HepG2 (cell line): ENCODE data around the gene AXIN1. TPM values are rescaled to one million over a fixed set of nuclear protein-coding genes. Genes with fewer than 3 reads are reported as not detected.

ENCODE experiments used
- ATAC-seq: fragments of 200-7000 bp; cut with Tn5 transposase; 3 replicates; pipeline ENCODE4 v1.9.1; 2020; ENCODE audit warnings: mild to moderate bottlenecking, moderate library complexity
- BruUV-seq: library from RNA; stranded (reverse); fragments of 400-500 nt; replicated peaks from 2 replicates; lab custom pipeline; 2021; lab: Mats Ljungman, UMichigan
- CTCF ChIA-PET: fragments of 300-600 bp; formaldehyde crosslinking; extraction: SDS; loops from one replicate; lab custom pipeline; 2021; ENCODE audit warnings: low total read pairs, inconsistent platforms, low intra/inter-chr PET ratio; lab: Yijun Ruan, JAX
- POLR2A ChIA-PET: fragments of 350-600 bp; sonication (Branson Sonifier 250); formaldehyde crosslinking; loops from one replicate; lab custom pipeline; 2020; ENCODE audit warnings: antibody characterized with exemption, inconsistent platforms; lab: Yijun Ruan, JAX
- DNase-seq: peaks from one replicate; pipeline ENCODE4 v3.0.0-alpha.2; 2015; ENCODE audit warnings: low spot score
- FAIRE-seq: peaks from 3 replicates; lab custom pipeline; 2011; peaks lifted over from hg19 to GRCh38; lab: Jason Lieb, UNC
- H2AFZ ChIP-seq: one replicate; pipeline ENCODE4 v1.6.1; 2011; ENCODE audit warnings: low read length, inconsistent platforms
- H3K27ac ChIP-seq: fragments of 300-600 bp; 3 replicates; pipeline ENCODE4 v1.8.0; 2011; ENCODE audit warnings: mixed run types, mild to moderate bottlenecking, mixed read lengths, low read length, inconsistent platforms; ENCODE audit not compliant: insufficient read depth; ENCODE audit errors: extremely low read length
- H3K27me3 ChIP-seq, 2 experiments: fragments of 200-600 bp in 1 of 2; 2 replicates in 1 of 2; 3 replicates in 1 of 2; pipeline versions ENCODE4 v1.6.0 to v1.8.0; 2011; ENCODE audit warnings: low read length in 2 of 2, mild to moderate bottlenecking in 2 of 2, moderate library complexity in 2 of 2, inconsistent platforms in 1 of 2; ENCODE audit not compliant: insufficient read depth in 2 of 2, control insufficient read depth in 1 of 2
- H3K36me3 ChIP-seq, 2 experiments: fragments of 200-600 bp in 1 of 2; replicated peaks in 1 of 2; 2 replicates in 1 of 2; 3 replicates in 1 of 2; pipeline versions ENCODE4 v1.5.1 to v1.8.0; 2011; ENCODE audit warnings: low read length in 2 of 2, inconsistent platforms in 1 of 2; ENCODE audit not compliant: insufficient read depth in 2 of 2, control insufficient read depth in 1 of 2
- H3K4me1 ChIP-seq: 2 replicates; pipeline ENCODE4 v1.5.1; 2012; ENCODE audit warnings: low read length, inconsistent platforms; ENCODE audit not compliant: insufficient read depth
- H3K4me2 ChIP-seq: 2 replicates; pipeline ENCODE4 v1.6.0; 2011; ENCODE audit warnings: low read depth, low read length, inconsistent platforms
- H3K4me3 ChIP-seq, 3 experiments: fragments of 200-600 bp in 1 of 3; sonication (generic), shearing (Covaris generic) in 1 of 3; replicated peaks in 1 of 3; 2 replicates each; pipeline ENCODE4 v1.5.1; 2011 to 2016; ENCODE audit warnings: low read length in 3 of 3, inconsistent platforms in 2 of 3, low read depth in 2 of 3, mild to moderate bottlenecking in 2 of 3, control low read depth in 1 of 3, mixed read lengths in 1 of 3; ENCODE audit not compliant: insufficient read depth in 1 of 3
- H3K79me2 ChIP-seq: one replicate; pipeline ENCODE4 v1.6.1; 2011; ENCODE audit warnings: low read length, inconsistent platforms; ENCODE audit not compliant: insufficient read depth
- H3K9ac ChIP-seq: 2 replicates; pipeline ENCODE4 v1.6.0; 2011; ENCODE audit warnings: mild to moderate bottlenecking, low read depth, low read length, inconsistent platforms; ENCODE audit not compliant: insufficient read depth
- H3K9me3 ChIP-seq: 2 replicates; pipeline ENCODE4 v1.5.1; 2012; ENCODE audit warnings: mild to moderate bottlenecking, low read length
- H4K20me1 ChIP-seq: 2 replicates; pipeline ENCODE4 v1.6.0; 2011; ENCODE audit warnings: inconsistent platforms, mild to moderate bottlenecking, low read length, moderate library complexity; ENCODE audit not compliant: insufficient read depth
- ARNT ChIP-seq: fragments of 450-650 bp; IDR thresholded peaks from 2 replicates; pipeline ENCODE4 v1.6.1; 2017
- CENPX ChIP-seq: sonication (generic); formaldehyde crosslinking; IDR thresholded peaks from 2 replicates; pipeline ENCODE4 v1.9.0; 2021; ENCODE audit warnings: mild to moderate bottlenecking, missing genetic modification reagents, moderate library complexity
- FOXO1 ChIP-seq: sonication (generic); formaldehyde crosslinking; IDR thresholded peaks from 2 replicates; pipeline ENCODE4 v1.4.0; 2020; ENCODE audit warnings: missing genetic modification reagents
- HDAC1 ChIP-seq: sonication (generic); formaldehyde crosslinking; IDR thresholded peaks from 2 replicates; pipeline ENCODE4 v1.5.1; 2020; ENCODE audit warnings: mild to moderate bottlenecking, missing genetic modification reagents
- MAF1 ChIP-seq: sonication (generic); formaldehyde crosslinking; IDR thresholded peaks from 2 replicates; pipeline ENCODE4 v1.5.0; 2020; ENCODE audit warnings: missing genetic modification reagents, borderline replicate concordance
- MBNL3 ChIP-seq: fragments of 250-450 bp; sonication (Bioruptor Pico); conservative IDR thresholded peaks from 2 replicates; pipeline ENCODE4 v1.8.0; 2022; ENCODE audit warnings: mild to moderate bottlenecking, inconsistent platforms
- MIER2 ChIP-seq: IDR thresholded peaks from 2 replicates; pipeline ENCODE4 v1.6.1; 2016; ENCODE audit warnings: missing biosample characterization, missing genetic modification reagents
- NCOA1 ChIP-seq: sonication (generic); formaldehyde crosslinking; IDR thresholded peaks from 2 replicates; pipeline ENCODE4 v1.9.0; 2021; ENCODE audit warnings: missing genetic modification reagents
- PHF5A ChIP-seq: IDR thresholded peaks from one replicate; pipeline ENCODE4 v1.6.1; 2018; ENCODE audit warnings: low read depth, missing genetic modification reagents; ENCODE audit not compliant: unreplicated experiment
- SMARCE1 ChIP-seq: fragments of 450-650 bp; IDR thresholded peaks from 2 replicates; pipeline ENCODE4 v1.6.1; 2017; ENCODE audit warnings: borderline replicate concordance
- TEAD3 ChIP-seq: optimal IDR thresholded peaks from 2 replicates; pipeline ENCODE3; 2016; ENCODE audit warnings: borderline replicate concordance
- TSC22D2 ChIP-seq: sonication (generic); formaldehyde crosslinking; IDR thresholded peaks from 2 replicates; pipeline ENCODE4 v1.5.1; 2020; ENCODE audit warnings: missing genetic modification reagents, mild to moderate bottlenecking, borderline replicate concordance
- ZKSCAN5 ChIP-seq: sonication (generic); formaldehyde crosslinking; IDR thresholded peaks from 2 replicates; pipeline ENCODE4 v1.5.1; 2020; ENCODE audit warnings: mild to moderate bottlenecking, missing genetic modification reagents
- ZNF33B ChIP-seq: sonication (generic); formaldehyde crosslinking; IDR thresholded peaks from 2 replicates; pipeline ENCODE4 v1.5.1; 2020; ENCODE audit warnings: mild to moderate bottlenecking, missing genetic modification reagents
- ZNF546 ChIP-seq: sonication (generic); formaldehyde crosslinking; conservative IDR thresholded peaks from 2 replicates; pipeline ENCODE4 v1.8.1; 2023; ENCODE audit warnings: mild to moderate bottlenecking, missing genetic modification reagents
- ZNF616 ChIP-seq: sonication (generic); formaldehyde crosslinking; IDR thresholded peaks from 2 replicates; pipeline ENCODE4 v1.5.0; 2020; ENCODE audit warnings: low read depth, mild to moderate bottlenecking, missing genetic modification reagents
- ZNF720 ChIP-seq: sonication (generic); formaldehyde crosslinking; IDR thresholded peaks from 2 replicates; pipeline ENCODE4 v1.4.0; 2020; ENCODE audit warnings: missing genetic modification reagents
- ZNF746 ChIP-seq: sonication (generic); formaldehyde crosslinking; IDR thresholded peaks from 2 replicates; pipeline ENCODE4 v1.8.0; 2022; ENCODE audit warnings: mild to moderate bottlenecking, missing genetic modification reagents
- WGBS: methylation state at CpG from one replicate; pipeline ENCODE4 v1.1.6; 2017; ENCODE audit warnings: low lambda C conversion rate; 5-methylcytosine and 5-hydroxymethylcytosine counted together
- in situ Hi-C: cut with HindIII; loops from 2 replicates; pipeline ENCODE4 v1.10.0; 2017; ENCODE audit warnings: low pct_unique_long_range_greater_than_20kb; ENCODE audit not compliant: extremely low pct_ligation_motif_present
- intact Hi-C: fragments of 100-400 bp; cut with micrococcal nuclease; formaldehyde crosslinking; loops from one replicate; pipeline ENCODE4 v1.10.0; 2022; ENCODE audit not compliant: unreplicated experiment
- polyA plus RNA-seq, 8 experiments: library from polyadenylated mRNA; depleted of rRNA in 3 of 8; stranded (reverse) in 7 of 8; unstranded in 1 of 8; fragments of >200 nt; fragmentation: Illumina TruSeq in 4 of 8; extraction: Trizol in 4 of 8; gene quantifications; 2 replicates each; pipeline versions ENCODE4 v1.2.1 to v1.2.3, GENCODE V29; 2011 to 2016; ENCODE audit warnings: low read depth in 4 of 8, missing spikeins in 1 of 8, mixed read lengths in 1 of 8; ENCODE audit not compliant: insufficient read depth in 1 of 8
- total RNA-seq, 5 experiments: library from RNA; depleted of rRNA; stranded (reverse); fragments of >200 nt; fragmentation: Illumina TruSeq; extraction: Trizol; gene quantifications; 2 replicates each; pipeline ENCODE4 v1.2.3, GENCODE V29; 2016; ENCODE audit warnings: low read depth in 1 of 5
- TF ChIP-seq, protein P1 (sequence below): sonication (generic); formaldehyde crosslinking; IDR thresholded peaks from 2 replicates; pipeline ENCODE4 v1.5.1; 2020; ENCODE audit warnings: missing genetic modification reagents, mild to moderate bottlenecking, borderline replicate concordance
- TF ChIP-seq, protein P2 (sequence below): sonication (generic); formaldehyde crosslinking; IDR thresholded peaks from 2 replicates; pipeline ENCODE4 v1.5.0; 2020; ENCODE audit warnings: missing genetic modification reagents
- TF ChIP-seq, protein P3 (sequence below): sonication (generic); formaldehyde crosslinking; IDR thresholded peaks from 2 replicates; pipeline ENCODE4 v1.4.0; 2020; ENCODE audit warnings: missing genetic modification reagents
- TF ChIP-seq, protein P4 (sequence below): sonication (generic); formaldehyde crosslinking; IDR thresholded peaks from 2 replicates; pipeline ENCODE4 v1.8.0; 2022; ENCODE audit warnings: missing genetic modification reagents, mild to moderate bottlenecking, inconsistent platforms, borderline replicate concordance

The AXIN1 gene
- total and polyA plus RNA-seq, 2 of the 13 experiments (the other 11 are each of a cell fraction or from before 2014, with no cell fraction given), result 24.0 to 26.0 TPM

DNA sequence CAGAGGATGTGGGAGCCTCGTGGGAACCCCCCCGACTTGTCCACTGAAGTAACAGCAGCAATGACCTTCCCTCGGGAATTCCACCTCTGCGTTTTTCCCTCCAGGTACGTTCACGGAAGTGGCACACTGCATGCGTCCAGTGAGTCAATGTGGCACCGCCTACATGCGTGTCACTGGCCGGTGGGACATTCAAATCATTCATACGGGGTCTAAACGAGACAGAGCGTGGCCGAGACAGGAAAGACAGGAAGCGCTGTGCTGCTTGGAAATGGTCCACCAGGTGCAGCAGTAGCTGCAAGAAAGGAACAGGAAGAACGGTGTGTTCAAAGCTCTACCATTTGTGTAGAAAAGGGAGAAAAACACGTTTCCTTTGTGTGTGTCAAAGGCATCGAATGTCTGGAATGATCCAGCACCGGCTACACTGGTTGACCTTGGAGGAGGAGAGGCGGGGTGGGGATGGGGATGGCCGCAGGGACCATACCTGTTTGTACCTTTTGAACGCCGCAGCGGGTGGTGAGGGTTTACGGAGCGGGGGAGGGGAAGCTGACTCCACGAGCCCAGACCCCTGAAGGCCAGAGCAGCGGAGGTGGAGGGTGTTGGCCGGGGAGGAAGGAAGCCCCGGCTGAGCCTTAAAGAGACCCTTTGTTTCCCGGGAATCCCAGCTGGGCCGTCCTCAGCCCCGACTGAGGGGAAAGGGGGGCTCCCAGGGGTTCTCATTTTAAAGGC is 31.0 kb upstream of the AXIN1 start:
- Histone ChIP-seq H3K4me3 (peak overlapping the region in 2 of 3 experiments; percentile 4 to 32; a peak in 2 of 6 replicates), H3K27me3 (no peaks in the 10 kb centered on the region), H3K36me3 (no peaks in the 10 kb centered on the region), H3K9me3 (no peaks in the 10 kb centered on the region), H3K79me2 (peaks cover 16% of the 10 kb centered on the region), H4K20me1 (no peaks in the 10 kb centered on the region), H3K27ac (peak overlapping the region; percentile 21), H3K9ac (no peak overlapping the region), H3K4me2 (peak overlapping the region; percentile 99), H2AFZ (no peak overlapping the region), H3K4me1 (peaks cover 38% of the 10 kb centered on the region)
- FAIRE-seq (no peak), ATAC-seq (no peak), DNase-seq (no peak)
- WGBS, result 67% methylated on average over 28 of the region's 33 CpGs
- in situ Hi-C loops (no loop called here), intact Hi-C loops (no loop called here)
- ChIA-PET POLR2A (interaction anchor here (1.4 to 5.9 kb wide), 2 partner anchors 13 to 15 kb away, joined by 3 to 27 read pairs; partner anchors contain the start of gene MRPL28), CTCF (no interaction called here)
- no TSS peak for BruUV-seq
- TF ChIP-seq MIER2 (CRISPR knock-in tag) (no peak), ZNF616 (CRISPR knock-in tag) (no peak), TEAD3 (CRISPR knock-in tag) (peak; percentile 24), TSC22D2 (CRISPR knock-in tag) (no peak), MAF1 (no peak), ZKSCAN5 (no peak), MBNL3 (CRISPR knock-in tag) (no peak), NCOA1 (CRISPR knock-in tag) (no peak), ZNF33B (CRISPR knock-in tag) (no peak), ZNF746 (CRISPR knock-in tag) (no peak), ARNT (no peak), ZNF720 (CRISPR knock-in tag) (no peak), PHF5A (no peak), HDAC1 (CRISPR knock-in tag) (peak; percentile 37; the same call in 1 of the 2 replicates), ZNF546 (no peak), SMARCE1 (no peak), FOXO1 (no peak), CENPX (CRISPR knock-in tag) (no peak)
- TF ChIP-seq, protein P1, sequence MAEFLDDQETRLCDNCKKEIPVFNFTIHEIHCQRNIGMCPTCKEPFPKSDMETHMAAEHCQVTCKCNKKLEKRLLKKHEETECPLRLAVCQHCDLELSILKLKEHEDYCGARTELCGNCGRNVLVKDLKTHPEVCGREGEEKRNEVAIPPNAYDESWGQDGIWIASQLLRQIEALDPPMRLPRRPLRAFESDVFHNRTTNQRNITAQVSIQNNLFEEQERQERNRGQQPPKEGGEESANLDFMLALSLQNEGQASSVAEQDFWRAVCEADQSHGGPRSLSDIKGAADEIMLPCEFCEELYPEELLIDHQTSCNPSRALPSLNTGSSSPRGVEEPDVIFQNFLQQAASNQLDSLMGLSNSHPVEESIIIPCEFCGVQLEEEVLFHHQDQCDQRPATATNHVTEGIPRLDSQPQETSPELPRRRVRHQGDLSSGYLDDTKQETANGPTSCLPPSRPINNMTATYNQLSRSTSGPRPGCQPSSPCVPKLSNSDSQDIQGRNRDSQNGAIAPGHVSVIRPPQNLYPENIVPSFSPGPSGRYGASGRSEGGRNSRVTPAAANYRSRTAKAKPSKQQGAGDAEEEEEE (CRISPR knock-in tag), result no peak
- TF ChIP-seq, protein P2, sequence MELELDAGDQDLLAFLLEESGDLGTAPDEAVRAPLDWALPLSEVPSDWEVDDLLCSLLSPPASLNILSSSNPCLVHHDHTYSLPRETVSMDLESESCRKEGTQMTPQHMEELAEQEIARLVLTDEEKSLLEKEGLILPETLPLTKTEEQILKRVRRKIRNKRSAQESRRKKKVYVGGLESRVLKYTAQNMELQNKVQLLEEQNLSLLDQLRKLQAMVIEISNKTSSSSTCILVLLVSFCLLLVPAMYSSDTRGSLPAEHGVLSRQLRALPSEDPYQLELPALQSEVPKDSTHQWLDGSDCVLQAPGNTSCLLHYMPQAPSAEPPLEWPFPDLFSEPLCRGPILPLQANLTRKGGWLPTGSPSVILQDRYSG (CRISPR knock-in tag), result no peak
- TF ChIP-seq, protein P3, sequence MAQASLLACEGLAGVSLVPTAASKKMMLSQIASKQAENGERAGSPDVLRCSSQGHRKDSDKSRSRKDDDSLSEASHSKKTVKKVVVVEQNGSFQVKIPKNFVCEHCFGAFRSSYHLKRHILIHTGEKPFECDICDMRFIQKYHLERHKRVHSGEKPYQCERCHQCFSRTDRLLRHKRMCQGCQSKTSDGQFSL, result 0 out of 2 replicates have a peak, but pooled peaks have one; percentile 27
- TF ChIP-seq, protein P4, sequence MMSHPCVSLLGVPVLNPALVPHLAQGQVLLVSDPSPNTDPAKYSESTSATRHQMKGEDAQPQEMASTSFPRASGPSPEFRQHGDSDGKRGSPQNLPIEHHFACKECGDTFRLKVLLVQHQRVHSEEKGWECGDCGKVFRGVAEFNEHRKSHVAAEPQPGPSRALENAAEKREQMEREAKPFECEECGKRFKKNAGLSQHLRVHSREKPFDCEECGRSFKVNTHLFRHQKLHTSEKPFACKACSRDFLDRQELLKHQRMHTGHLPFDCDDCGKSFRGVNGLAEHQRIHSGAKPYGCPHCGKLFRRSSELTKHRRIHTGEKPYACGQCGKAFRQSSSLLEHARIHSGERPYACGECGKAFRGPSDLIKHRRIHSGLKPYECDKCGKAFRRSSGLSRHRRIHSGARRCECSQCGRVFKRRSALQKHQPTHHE (CRISPR knock-in tag), result no peak
